GM12878 (cell line): ENCODE data around the gene ZXDC. TPM values are rescaled to one million over a fixed set of nuclear protein-coding genes. Genes with fewer than 3 reads are reported as not detected.

ENCODE experiments used
- ATAC-seq: fragments of 200-7000 bp; cut with Tn5 transposase; 3 replicates; pipeline ENCODE4 v1.9.1; 2020; ENCODE audit warnings: mild to moderate bottlenecking, moderate library complexity
- BruUV-seq: library from RNA; stranded (reverse); fragments of 400-500 nt; replicated peaks from 2 replicates; lab custom pipeline; 2021; lab: Mats Ljungman, UMichigan
- CTCF ChIA-PET: fragments of 300-600 bp; sonication (Branson Sonifier 250); formaldehyde crosslinking; extraction: SDS; loops from one replicate; lab custom pipeline; 2021; ENCODE audit warnings: inconsistent platforms; lab: Yijun Ruan, JAX
- POLR2A ChIA-PET: fragments of 350-600 bp; formaldehyde crosslinking; extraction: SDS; loops from one replicate; lab custom pipeline; 2021; ENCODE audit warnings: inconsistent platforms; lab: Charles Lee
- RAD21 ChIA-PET: fragments of 300-600 bp; sonication (Branson Sonifier 250); formaldehyde crosslinking; loops from one replicate; lab custom pipeline; 2023; ENCODE audit warnings: antibody characterized with exemption; ENCODE audit not compliant: unreplicated experiment; lab: Charles Lee
- SMC1A ChIA-PET: fragments of 300-600 bp; sonication (Branson Sonifier 250); formaldehyde crosslinking; loops from one replicate; lab custom pipeline; 2023; ENCODE audit not compliant: unreplicated experiment, uncharacterized antibody; lab: Charles Lee
- DNase-seq: peaks from one replicate; pipeline ENCODE4 v3.0.0-alpha.2; 2011; ENCODE audit warnings: low read depth, low spot score
- FAIRE-seq: peaks from 3 replicates; lab custom pipeline; 2011; peaks lifted over from hg19 to GRCh38; lab: Jason Lieb, UNC
- H2AFZ ChIP-seq: 2 replicates; pipeline ENCODE4 v1.6.0; 2011; ENCODE audit warnings: low read depth, low read length, control low read depth; ENCODE audit not compliant: control insufficient read depth
- H3K27ac ChIP-seq: 2 replicates; pipeline ENCODE4 v1.5.1; 2011; ENCODE audit warnings: control low read depth; ENCODE audit not compliant: control insufficient read depth, insufficient read depth
- H3K27me3 ChIP-seq, 2 experiments: replicated peaks in 1 of 2; 2 replicates each; pipeline versions ENCODE4 v1.6.0 to v1.6.1; 2011; ENCODE audit warnings: low read length in 1 of 2; ENCODE audit not compliant: control insufficient read depth in 2 of 2, insufficient read depth in 2 of 2
- H3K36me3 ChIP-seq, 2 experiments: 2 replicates each; pipeline ENCODE4 v1.5.1; 2011; ENCODE audit warnings: low read length in 1 of 2; ENCODE audit not compliant: control insufficient read depth in 2 of 2, insufficient read depth in 2 of 2
- H3K4me1 ChIP-seq: 2 replicates; pipeline ENCODE4 v1.6.1; 2011; ENCODE audit warnings: mild to moderate bottlenecking, low read length, moderate library complexity, mixed read lengths; ENCODE audit not compliant: control insufficient read depth, insufficient read depth
- H3K4me2 ChIP-seq: 2 replicates; pipeline ENCODE4 v1.6.0; 2011; ENCODE audit warnings: control low read depth; ENCODE audit not compliant: control insufficient read depth, insufficient read depth
- H3K4me3 ChIP-seq: fragments of 200-600 bp; sonication (generic); 2 replicates; pipeline ENCODE4 v1.5.1; 2016
- H3K79me2 ChIP-seq: 2 replicates; pipeline ENCODE4 v1.6.0; 2011; ENCODE audit warnings: low read length; ENCODE audit not compliant: control insufficient read depth, insufficient read depth
- H3K9ac ChIP-seq: 2 replicates; pipeline ENCODE4 v1.8.0; 2011; ENCODE audit warnings: low read length, control low read depth, mixed read lengths; ENCODE audit not compliant: control insufficient read depth, insufficient read depth
- H3K9me3 ChIP-seq: replicated peaks from 3 replicates; pipeline ENCODE4 v1.5.1; 2011; ENCODE audit warnings: mild to moderate bottlenecking, low read length; ENCODE audit not compliant: control insufficient read depth, insufficient read depth
- H4K20me1 ChIP-seq: 2 replicates; pipeline ENCODE4 v1.6.0; 2011; ENCODE audit not compliant: control insufficient read depth, insufficient read depth
- ATF3 ChIP-seq: IDR thresholded peaks from 2 replicates; pipeline ENCODE4 v1.6.1; 2011; ENCODE audit warnings: low read depth, mild to moderate bottlenecking, low read length, moderate library complexity, borderline replicate concordance; ENCODE audit errors: extremely low read depth
- E2F4 ChIP-seq: IDR thresholded peaks from 2 replicates; pipeline ENCODE4 v1.6.1; 2012; ENCODE audit warnings: low read depth, low read length, improper control_type of control experiment
- E2F8 ChIP-seq: fragments of 450-650 bp; IDR thresholded peaks from 2 replicates; pipeline ENCODE4 v1.6.1; 2018; ENCODE audit warnings: mild to moderate bottlenecking, low read depth, moderate library complexity; ENCODE audit not compliant: partially characterized antibody
- HCFC1 ChIP-seq: fragments of 150-350 bp; IDR thresholded peaks from 2 replicates; pipeline ENCODE4 v1.6.1; 2014; ENCODE audit warnings: low read length
- IRF4 ChIP-seq: IDR thresholded peaks from 2 replicates; pipeline ENCODE4 v1.6.1; 2011; ENCODE audit warnings: low read depth, low read length
- PRDM15 ChIP-seq: fragments of 450-650 bp; formaldehyde crosslinking; IDR thresholded peaks from 2 replicates; pipeline ENCODE4 v1.4.0; 2020; ENCODE audit warnings: mild to moderate bottlenecking, moderate library complexity
- RUNX3 ChIP-seq: IDR thresholded peaks from 2 replicates; pipeline ENCODE4 v1.6.1; 2012; ENCODE audit warnings: low read length, inconsistent platforms
- SIX5 ChIP-seq: IDR thresholded peaks from 2 replicates; pipeline ENCODE4 v1.6.1; 2011; ENCODE audit warnings: mild to moderate bottlenecking, low read depth, low read length, moderate library complexity; ENCODE audit not compliant: severe bottlenecking
- WGBS: methylation state at CpG from one replicate; pipeline ENCODE4 v1.1.6; 2016; ENCODE audit warnings: low lambda C conversion rate; ENCODE audit not compliant: insufficient replicate concordance, insufficient coverage; ENCODE audit errors: missing lambda C conversion rate; 5-methylcytosine and 5-hydroxymethylcytosine counted together
- in situ Hi-C: fragments of 300-500 bp; cut with MboI; formaldehyde crosslinking; loops from 9 replicates; pipeline ENCODE4 v1.14.3; 2018; ENCODE audit warnings: mixed read lengths
- intact Hi-C: fragments of 100-400 bp; cut with micrococcal nuclease; formaldehyde crosslinking; loops from one replicate; pipeline ENCODE4 v1.14.2; 2022; ENCODE audit not compliant: unreplicated experiment
- polyA plus RNA-seq, 11 experiments: library from polyadenylated mRNA; depleted of rRNA in 4 of 11; unstranded in 6 of 11; stranded (reverse) in 5 of 11; fragments of >200 nt; fragmentation: Nextera tagmentation in 4 of 11; fragmentation: Illumina TruSeq in 1 of 11; extraction: Ambion mirVana in 4 of 11; extraction: Trizol in 1 of 11; gene quantifications; 1 replicate in 1 of 11; 2 replicates in 10 of 11; pipeline versions ENCODE4 v1.2.1 to v1.2.3, GENCODE V29; 2011 to 2016; ENCODE audit warnings: inconsistent platforms in 2 of 11, missing spikeins in 2 of 11, low read depth in 1 of 11
- total RNA-seq, 4 experiments: library from RNA; depleted of rRNA in 3 of 4; stranded (reverse); fragments of >200 nt in 3 of 4; fragmentation: Illumina TruSeq in 1 of 4; extraction: Trizol in 1 of 4; gene quantifications; 2 replicates each; pipeline versions ENCODE4 v1.2.1 to v1.2.3, GENCODE V29; 2013 to 2021

Gene ZXDC
- total and polyA plus RNA-seq, 10 of the 15 experiments (the other 5 are each of a cell fraction or from before 2014, with no cell fraction given) = 0.72 to 15.3 (median 8.5) TPM

GRCh38 chr3:126390751-126391150 is 84.9 kb downstream of the ZXDC start:
- CTCF ChIA-PET = interaction anchor here (0.6 to 1.6 kb wide), 3 partner anchors 22 to 84 kb away, joined by 3 to 5 read pairs (median 3); no protein-coding TSS in a partner anchor
- 0% methylated on average over 4 of the region's 4 CpGs for WGBS
- no TSS peak for BruUV-seq

More at GRCh38 chr3:126390751-126391150, 84.9 kb downstream of the ZXDC start:
- no peak for DNase-seq
- no peaks in the 10 kb centered on the region for H3K9me3 ChIP-seq
- no peaks in the 10 kb centered on the region for H3K79me2 ChIP-seq
- RAD21 ChIA-PET = no interaction called here
- no peak for ATAC-seq
- H4K20me1 ChIP-seq = no peaks in the 10 kb centered on the region
- TF ChIP-seq PRDM15 (CRISPR knock-in tag) (no peak), HCFC1 (no peak), IRF4 (no peak), RUNX3 (peak; percentile 52), E2F8 (no peak), E2F4 (no peak), SIX5 (no peak), ATF3 (no peak)
- SMC1A ChIA-PET = no interaction called here
- FAIRE-seq = no peak
- H3K4me2 ChIP-seq = no peak overlapping the region
- POLR2A ChIA-PET = no interaction called here
- no peak overlapping the region for H2AFZ ChIP-seq
- H3K27ac ChIP-seq = no peak overlapping the region
- H3K27me3 ChIP-seq = peaks cover 0 to 3% of the 10 kb centered on the region in 2 experiments; a peak in 2 of 4 replicates
- H3K4me3 ChIP-seq = no peak overlapping the region
- H3K9ac ChIP-seq = no peak overlapping the region
- intact Hi-C loops (no loop called here), in situ Hi-C loops (loop anchor here (10.0 to 25.0 kb wide), 2 partner anchors 103 to 256 kb away; no protein-coding TSS in a partner anchor)
- peaks cover 13% of the 10 kb centered on the region for H3K4me1 ChIP-seq
- no peaks in the 10 kb centered on the region for H3K36me3 ChIP-seq
